AG09319 (cell line): Measurements from ENCODE around the gene ISOC1.

Source experiments
- DNase-seq: peaks from one replicate; pipeline ENCODE4 v3.0.0-alpha.2; 2010; ENCODE audit warnings: low read depth; ENCODE audit errors: extremely low read depth
- TF ChIP-seq, protein P1 (sequence below): IDR thresholded peaks from 2 replicates; pipeline ENCODE4 v1.5.1; 2011; ENCODE audit warnings: low read depth, mild to moderate bottlenecking, inconsistent platforms, low read length, moderate library complexity

Gene ISOC1

DNA sequence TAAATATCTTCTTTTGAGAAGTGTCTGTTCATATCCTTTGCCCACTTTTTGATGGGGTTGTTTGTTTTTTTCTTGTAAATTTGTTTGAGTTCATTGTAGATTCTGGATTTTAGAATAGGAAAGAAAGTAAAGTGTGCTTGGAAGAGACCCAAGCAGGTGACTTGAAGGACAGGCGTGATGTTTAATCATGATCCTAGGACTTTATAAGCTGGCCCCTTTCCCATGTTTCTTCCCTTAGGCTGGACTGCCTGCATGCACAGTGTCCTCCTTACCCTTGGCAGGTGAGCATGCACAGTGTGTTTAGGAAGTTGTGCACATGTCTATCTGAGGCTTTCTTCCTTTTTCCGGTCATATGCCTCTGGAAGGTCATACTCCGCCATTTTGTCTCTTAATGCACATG lies 61.3 kb downstream of the ISOC1 start:
- TF ChIP-seq, protein P1, sequence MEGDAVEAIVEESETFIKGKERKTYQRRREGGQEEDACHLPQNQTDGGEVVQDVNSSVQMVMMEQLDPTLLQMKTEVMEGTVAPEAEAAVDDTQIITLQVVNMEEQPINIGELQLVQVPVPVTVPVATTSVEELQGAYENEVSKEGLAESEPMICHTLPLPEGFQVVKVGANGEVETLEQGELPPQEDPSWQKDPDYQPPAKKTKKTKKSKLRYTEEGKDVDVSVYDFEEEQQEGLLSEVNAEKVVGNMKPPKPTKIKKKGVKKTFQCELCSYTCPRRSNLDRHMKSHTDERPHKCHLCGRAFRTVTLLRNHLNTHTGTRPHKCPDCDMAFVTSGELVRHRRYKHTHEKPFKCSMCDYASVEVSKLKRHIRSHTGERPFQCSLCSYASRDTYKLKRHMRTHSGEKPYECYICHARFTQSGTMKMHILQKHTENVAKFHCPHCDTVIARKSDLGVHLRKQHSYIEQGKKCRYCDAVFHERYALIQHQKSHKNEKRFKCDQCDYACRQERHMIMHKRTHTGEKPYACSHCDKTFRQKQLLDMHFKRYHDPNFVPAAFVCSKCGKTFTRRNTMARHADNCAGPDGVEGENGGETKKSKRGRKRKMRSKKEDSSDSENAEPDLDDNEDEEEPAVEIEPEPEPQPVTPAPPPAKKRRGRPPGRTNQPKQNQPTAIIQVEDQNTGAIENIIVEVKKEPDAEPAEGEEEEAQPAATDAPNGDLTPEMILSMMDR, result no peak
- no peak for DNase-seq

DNA sequence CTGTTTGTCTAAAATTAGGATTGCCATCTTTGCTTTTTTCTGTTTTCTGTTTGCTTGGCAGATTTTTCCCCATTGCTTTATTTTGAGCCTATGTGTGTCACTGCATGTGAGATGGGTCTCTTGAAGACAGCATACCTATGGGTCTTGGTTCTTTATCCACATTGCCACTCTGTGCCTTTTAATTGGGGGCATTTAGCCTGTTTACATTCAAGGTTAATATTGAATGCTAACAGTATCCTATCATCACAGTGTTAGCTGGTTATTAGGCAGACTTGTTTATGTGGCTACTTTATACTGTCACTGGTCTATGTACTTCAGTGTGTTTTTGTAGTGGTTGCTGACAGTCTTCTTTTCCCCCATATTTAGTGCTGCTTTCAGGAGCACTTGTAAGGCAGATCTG lies 67.3 kb downstream of the ISOC1 start:
- no peak for DNase-seq
- TF ChIP-seq, protein P1, result no peak
